ENCODE data around the gene CACNA1C. TPM values are rescaled to one million over a fixed set of nuclear protein-coding genes. Genes with fewer than 3 reads are reported as not detected.
"Not testable (repeated sequence)": the region's sequence is repeated elsewhere in the genome, so short reads cannot be mapped to it uniquely, and the experiment has no call there.

CACNA1C gene
- total RNA-seq, 1 experiment from 2014 or later, result not detected

DNA sequence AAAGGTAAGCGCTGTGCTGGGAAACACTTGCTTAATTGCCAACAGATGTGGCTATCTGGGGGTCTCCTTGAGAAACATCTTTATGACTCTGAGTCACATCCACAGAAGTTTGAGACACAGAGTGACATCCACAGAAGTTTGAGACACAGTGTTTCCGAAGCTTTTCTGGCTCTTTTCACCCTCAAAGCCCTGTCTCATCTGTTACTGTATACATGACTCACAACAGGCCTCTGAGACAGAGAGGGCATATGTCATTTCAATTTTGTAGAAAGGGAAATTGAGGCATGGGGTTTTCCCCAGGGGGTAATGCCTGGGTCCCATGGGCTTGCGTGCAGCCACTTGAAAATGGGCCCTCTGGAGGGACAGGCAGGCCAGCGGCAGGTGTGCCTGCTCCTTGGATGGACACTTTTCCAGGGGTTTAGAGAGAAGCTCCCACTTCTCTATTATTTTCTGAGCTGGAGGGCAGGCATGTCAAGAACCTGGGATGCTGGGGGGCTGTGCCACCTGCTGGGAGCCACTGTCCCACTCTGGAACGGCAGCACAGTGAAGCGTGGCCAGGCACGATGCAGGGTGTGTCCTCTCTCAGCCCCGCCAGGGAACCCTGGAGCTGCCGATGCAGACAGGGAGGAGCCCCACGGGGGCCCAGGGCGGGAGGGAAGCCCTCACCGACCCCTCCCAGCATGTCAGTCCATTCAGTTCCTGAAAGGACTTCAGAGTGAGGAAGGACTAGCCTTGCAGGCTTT lies 630.7 kb downstream of the CACNA1C start:
- intact Hi-C loops (cut with micrococcal nuclease; ENCODE audit: unreplicated experiment), result no loop called here
- BruUV-seq (replicated peaks), result no TSS peak
- Histone ChIP-seq H3K4me2 (no peak overlapping the region), H3K9me2 (ENCODE audit: insufficient read depth) (no peaks in the 10 kb centered on the region), H3F3A (ENCODE audit: insufficient read depth, low read depth) (no peaks in the 10 kb centered on the region), H4K20me1 (ENCODE audit: insufficient read depth) (no peaks in the 10 kb centered on the region), H3K27ac (no peak overlapping the region), H3K36me3 (ENCODE audit: low read depth) (no peaks in the 10 kb centered on the region), H2AFZ (no peak overlapping the region), H3K9me3 (ENCODE audit: insufficient read depth, low read depth) (no peaks in the 10 kb centered on the region), H3K4me3 (no peak overlapping the region), H3K27me3 (ENCODE audit: insufficient read depth, low read depth) (peaks cover 84% of the 10 kb centered on the region), H3K79me2 (ENCODE audit: low read depth) (no peaks in the 10 kb centered on the region), H3K4me1 (replicated peaks; ENCODE audit: insufficient read depth) (no peaks in the 10 kb centered on the region)
- no peak for TF ChIP-seq EZH2 (IDR thresholded peaks at IDR 0.05; ENCODE audit: low read depth)
- TF ChIP-seq, protein P1, sequence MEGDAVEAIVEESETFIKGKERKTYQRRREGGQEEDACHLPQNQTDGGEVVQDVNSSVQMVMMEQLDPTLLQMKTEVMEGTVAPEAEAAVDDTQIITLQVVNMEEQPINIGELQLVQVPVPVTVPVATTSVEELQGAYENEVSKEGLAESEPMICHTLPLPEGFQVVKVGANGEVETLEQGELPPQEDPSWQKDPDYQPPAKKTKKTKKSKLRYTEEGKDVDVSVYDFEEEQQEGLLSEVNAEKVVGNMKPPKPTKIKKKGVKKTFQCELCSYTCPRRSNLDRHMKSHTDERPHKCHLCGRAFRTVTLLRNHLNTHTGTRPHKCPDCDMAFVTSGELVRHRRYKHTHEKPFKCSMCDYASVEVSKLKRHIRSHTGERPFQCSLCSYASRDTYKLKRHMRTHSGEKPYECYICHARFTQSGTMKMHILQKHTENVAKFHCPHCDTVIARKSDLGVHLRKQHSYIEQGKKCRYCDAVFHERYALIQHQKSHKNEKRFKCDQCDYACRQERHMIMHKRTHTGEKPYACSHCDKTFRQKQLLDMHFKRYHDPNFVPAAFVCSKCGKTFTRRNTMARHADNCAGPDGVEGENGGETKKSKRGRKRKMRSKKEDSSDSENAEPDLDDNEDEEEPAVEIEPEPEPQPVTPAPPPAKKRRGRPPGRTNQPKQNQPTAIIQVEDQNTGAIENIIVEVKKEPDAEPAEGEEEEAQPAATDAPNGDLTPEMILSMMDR (conservative IDR thresholded peaks at IDR 0.05), result 0 out of 2 replicates have a peak, but pooled peaks have one; percentile 6
- ChIA-PET CTCF (no interaction called here), POLR2A (ENCODE audit: unreplicated experiment) (no interaction called here)
- no peak for DNase-seq

- H3K4me3 ChIP-seq; intact Hi-C loops (cut with micrococcal nuclease; ENCODE audit: unreplicated experiment); CTCF ChIA-PET; DNase-seq; H3K4me1 ChIP-seq (replicated peaks; ENCODE audit: insufficient read depth); H4K20me1 ChIP-seq (ENCODE audit: insufficient read depth); H3K27ac ChIP-seq; BruUV-seq (replicated peaks); POLR2A ChIA-PET (ENCODE audit: unreplicated experiment); H3K79me2 ChIP-seq (ENCODE audit: low read depth); H3K36me3 ChIP-seq (ENCODE audit: low read depth); H3K9me3 ChIP-seq (ENCODE audit: insufficient read depth, low read depth); H2AFZ ChIP-seq; H3K9me2 ChIP-seq (ENCODE audit: insufficient read depth); H3F3A ChIP-seq (ENCODE audit: insufficient read depth, low read depth); H3K4me2 ChIP-seq: not testable (repeated sequence)
- H3K27me3 ChIP-seq (ENCODE audit: insufficient read depth, low read depth), result peaks cover 84% of the 10 kb centered on the region
These were observed 631.2 kb downstream of the CACNA1C start for GRCh38 chr12:2684026-2684325.

DNA sequence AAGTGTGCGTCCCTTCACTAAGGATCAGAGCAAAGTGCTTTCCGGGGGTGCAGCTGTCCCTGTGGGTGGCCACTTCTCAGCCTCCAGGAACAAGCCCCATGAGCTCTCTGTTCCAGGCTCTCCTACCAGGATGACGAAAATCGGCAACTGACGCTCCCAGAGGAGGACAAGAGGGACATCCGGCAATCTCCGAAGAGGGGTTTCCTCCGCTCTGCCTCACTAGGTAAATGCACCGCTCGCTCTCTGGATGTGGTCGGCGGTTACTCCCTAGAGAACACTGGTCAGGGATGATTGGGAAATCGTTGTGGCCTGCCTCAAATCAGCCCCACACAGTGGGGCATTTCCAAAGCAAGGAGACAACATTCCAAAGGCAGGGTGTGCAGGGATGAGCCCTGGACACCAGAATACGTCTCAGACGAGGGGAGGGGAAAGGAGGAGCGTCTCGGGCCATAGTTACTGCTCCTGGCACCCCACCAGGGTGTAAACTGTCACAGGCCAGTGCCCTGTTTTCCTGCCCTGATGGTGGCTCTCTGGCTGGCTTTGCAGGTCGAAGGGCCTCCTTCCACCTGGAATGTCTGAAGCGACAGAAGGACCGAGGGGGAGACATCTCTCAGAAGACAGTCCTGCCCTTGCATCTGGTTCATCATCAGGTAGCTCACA lies 633.0 kb downstream of the CACNA1C start:
- H3F3A ChIP-seq (ENCODE audit: insufficient read depth, low read depth); H3K9me2 ChIP-seq (ENCODE audit: insufficient read depth); CTCF ChIA-PET; H3K9me3 ChIP-seq (ENCODE audit: insufficient read depth, low read depth); intact Hi-C loops (cut with micrococcal nuclease; ENCODE audit: unreplicated experiment); H3K27ac ChIP-seq; BruUV-seq (replicated peaks); H2AFZ ChIP-seq; H3K36me3 ChIP-seq (ENCODE audit: low read depth); H3K4me1 ChIP-seq (replicated peaks; ENCODE audit: insufficient read depth); POLR2A ChIA-PET (ENCODE audit: unreplicated experiment); H4K20me1 ChIP-seq (ENCODE audit: insufficient read depth); DNase-seq; H3K4me2 ChIP-seq; H3K4me3 ChIP-seq; H3K79me2 ChIP-seq (ENCODE audit: low read depth): not testable (repeated sequence)
- H3K27me3 ChIP-seq (ENCODE audit: insufficient read depth, low read depth), result peaks cover 84% of the 10 kb centered on the region

DNA sequence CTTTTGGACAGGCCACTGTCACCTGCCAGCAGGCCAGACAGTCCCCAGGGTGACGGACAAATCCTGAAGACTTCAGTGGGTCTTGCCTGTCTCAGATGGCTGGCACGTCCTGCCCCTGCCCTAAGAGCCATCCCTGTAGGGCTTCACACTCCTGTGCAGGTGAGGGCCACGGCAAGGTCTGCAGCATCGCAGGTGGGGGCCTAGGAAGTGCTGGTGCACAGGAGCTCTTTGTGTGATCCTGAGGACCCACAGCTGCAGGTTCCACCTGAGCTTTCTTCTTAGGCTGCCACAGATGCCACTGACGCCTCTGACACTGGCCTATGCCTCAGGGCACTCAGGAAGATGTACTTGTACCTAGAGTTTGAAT lies 633.5 kb downstream of the CACNA1C start:
- Histone ChIP-seq H4K20me1 (ENCODE audit: insufficient read depth) (no peaks in the 10 kb centered on the region), H3F3A (ENCODE audit: insufficient read depth, low read depth) (no peaks in the 10 kb centered on the region), H3K9me3 (ENCODE audit: insufficient read depth, low read depth) (no peaks in the 10 kb centered on the region), H3K4me3 (no peak overlapping the region), H3K4me2 (no peak overlapping the region), H3K79me2 (ENCODE audit: low read depth) (no peaks in the 10 kb centered on the region), H3K27me3 (ENCODE audit: insufficient read depth, low read depth) (peaks cover 84% of the 10 kb centered on the region), H2AFZ (no peak overlapping the region), H3K36me3 (ENCODE audit: low read depth) (no peaks in the 10 kb centered on the region), H3K27ac (no peak overlapping the region), H3K4me1 (replicated peaks; ENCODE audit: insufficient read depth) (no peaks in the 10 kb centered on the region), H3K9me2 (ENCODE audit: insufficient read depth) (no peaks in the 10 kb centered on the region)
- ChIA-PET CTCF (no interaction called here), POLR2A (ENCODE audit: unreplicated experiment) (no interaction called here)
- intact Hi-C loops (cut with micrococcal nuclease; ENCODE audit: unreplicated experiment), result no loop called here
- BruUV-seq (replicated peaks), result no TSS peak
- no peak for DNase-seq
- TF ChIP-seq, protein P1 (conservative IDR thresholded peaks at IDR 0.05), result no peak
- TF ChIP-seq EZH2 (IDR thresholded peaks at IDR 0.05; ENCODE audit: low read depth), result no peak

Measured in PC-9 (cell line).